HTR-8/SVneo (cell line): ENCODE measurements around the gene CATSPERD.

Experiments
- DNase-seq: peaks from one replicate; pipeline ENCODE4 v3.0.0; 2011; ENCODE audit warnings: low spot score, mixed read lengths; ENCODE audit not compliant: insufficient read length
- FAIRE-seq: peaks from 2 replicates; lab custom pipeline; 2011; peaks lifted over from hg19 to GRCh38; lab: Jason Lieb, UNC

Gene CATSPERD

GRCh38 chr19:5801796-5802619 is 81.6 kb downstream of the CATSPERD start:
- no peak for DNase-seq
- FAIRE-seq: no peak

GRCh38 chr19:5803441-5803751 is 83.0 kb downstream of the CATSPERD start:
- DNase-seq: no peak
- no peak for FAIRE-seq

GRCh38 chr19:5803752-5804515 is 83.5 kb downstream of the CATSPERD start:
- DNase-seq: peak; percentile 92
- peak; percentile 48 for FAIRE-seq

GRCh38 chr19:5804516-5805461 is 84.4 kb downstream of the CATSPERD start, which contains the start of gene NRTN:
Gene NRTN (plus strand): TSS chr19:5805067. CDS start chr19:5824166, 19,099 bp downstream.
- DNase-seq (no peak), FAIRE-seq (no peak)

GRCh38 chr19:5805462-5806132 is 85.2 kb downstream of the CATSPERD start:
- no peak for FAIRE-seq
- peak; percentile 60 for DNase-seq

GRCh38 chr19:5806133-5806489 is 85.7 kb downstream of the CATSPERD start:
- FAIRE-seq: no peak
- no peak for DNase-seq

- no peak for FAIRE-seq
Observed at GRCh38 chr19:5806905-5807304, 86.5 kb downstream of the CATSPERD start.

GRCh38 chr19:5808120-5808816 is 87.8 kb downstream of the CATSPERD start:
- FAIRE-seq: no peak
- no peak for DNase-seq

More at GRCh38 chr19:5806905-5807304, 86.5 kb downstream of the CATSPERD start:
- no peak for DNase-seq

GRCh38 chr19:5809053-5809452 is 88.6 kb downstream of the CATSPERD start:
- FAIRE-seq (no peak), DNase-seq (no peak)

GRCh38 chr19:5809469-5809868 is 89.0 kb downstream of the CATSPERD start:
- no peak for DNase-seq
- FAIRE-seq: no peak

GRCh38 chr19:5811117-5811516 is 90.7 kb downstream of the CATSPERD start:
- FAIRE-seq (no peak), DNase-seq (no peak)

GRCh38 chr19:5814123-5814851 is 93.8 kb downstream of the CATSPERD start:
- no peak for FAIRE-seq
- no peak for DNase-seq

- DNase-seq (no peak), FAIRE-seq (no peak)
Observed at GRCh38 chr19:5814852-5815246, 94.4 kb downstream of the CATSPERD start.

GRCh38 chr19:5817218-5817617 is 96.8 kb downstream of the CATSPERD start:
- no peak for DNase-seq
- FAIRE-seq: no peak

GRCh38 chr19:5818594-5818993 is 98.2 kb downstream of the CATSPERD start:
- no peak for FAIRE-seq
- DNase-seq: no peak

- DNase-seq (no peak), FAIRE-seq (no peak)
Observed at GRCh38 chr19:5820785-5821184, 100.3 kb downstream of the CATSPERD start.

GRCh38 chr19:5821521-5822180 is 101.2 kb downstream of the CATSPERD start:
- no peak for FAIRE-seq
- DNase-seq: no peak

- DNase-seq (no peak), FAIRE-seq (no peak)
Observed at GRCh38 chr19:5822181-5822844, 101.9 kb downstream of the CATSPERD start.
